ENCODE data around the gene PIK3CB.

- no peak for TF ChIP-seq EP300 (IDR thresholded peaks at IDR 0.05; ENCODE audit: borderline replicate concordance in 1 of 2, low read depth in 1 of 2, low read length in 1 of 2)
- no peak for TF ChIP-seq TAF1 (IDR thresholded peaks at IDR 0.05; ENCODE audit: borderline replicate concordance, low read depth, low read length)
- no peak for TF ChIP-seq RFX5 (IDR thresholded peaks at IDR 0.05; ENCODE audit: low read length)
- no peak for TF ChIP-seq MAX (IDR thresholded peaks at IDR 0.05; ENCODE audit: low read depth)
- TF ChIP-seq FOSL2 (IDR thresholded peaks at IDR 0.05; ENCODE audit: borderline replicate concordance, low read depth) = no peak
Observed at GRCh38 chr3:138767498-138768104, 67.1 kb downstream of the PIK3CB start.
